ENCODE data around the gene TEX54. TPM values are rescaled to one million over a fixed set of nuclear protein-coding genes. Genes with fewer than 3 reads are reported as not detected.
A peak's percentile ranks its signal among the peaks of the same experiment; 100 is the strongest.

TEX54 gene
- total and polyA plus RNA-seq, 2 of the 13 experiments (the other 11 are each of a cell fraction or from before 2014, with no cell fraction given) = not detected

DNA sequence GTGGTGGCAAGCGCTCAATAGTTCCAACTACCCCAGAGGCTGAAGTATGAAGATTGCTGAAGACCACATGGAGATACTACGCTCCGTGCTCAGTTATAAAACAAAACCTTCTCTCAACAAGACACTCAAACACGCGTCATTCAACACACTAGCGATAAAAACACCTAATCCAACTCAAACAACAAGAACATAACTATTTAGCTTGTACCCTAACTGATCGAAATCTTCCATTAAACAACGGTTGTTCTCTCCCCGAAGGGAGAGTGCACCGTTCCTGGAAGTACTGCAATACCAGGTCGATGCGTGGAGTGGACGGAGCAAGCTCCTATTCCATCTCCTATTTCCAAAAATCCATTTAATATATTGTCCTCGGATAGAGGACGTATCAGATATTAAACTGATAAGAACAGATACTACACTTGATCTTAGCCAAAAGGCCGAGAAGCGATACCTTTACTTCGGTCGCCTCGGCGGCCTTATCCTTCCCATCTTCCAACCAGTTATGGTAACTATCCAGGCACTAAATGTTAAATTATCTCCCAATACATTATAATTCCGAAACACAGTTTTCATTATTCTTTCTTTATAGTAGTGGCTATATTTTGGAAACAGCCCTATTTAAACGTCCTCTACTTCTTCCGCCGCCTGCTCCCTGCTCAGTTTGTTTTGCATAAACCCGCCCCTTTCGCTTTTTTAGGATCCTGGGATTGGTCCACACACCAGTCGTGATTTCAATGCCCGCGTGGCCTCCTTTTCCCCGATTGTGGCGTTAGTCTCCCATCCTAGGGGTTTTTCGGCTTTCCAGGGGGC, 8.9 kb upstream of the TEX54 start (continued):
- TF ChIP-seq KDM5A (IDR thresholded peaks at IDR 0.05; ENCODE audit: borderline replicate concordance, low read length) (no peak; the same call in 1 of the 2 replicates), NAIF1 (CRISPR knock-in tag; IDR thresholded peaks at IDR 0.05; ENCODE audit: borderline replicate concordance) (peak; percentile 85), ZNF407 (CRISPR knock-in tag; IDR thresholded peaks at IDR 0.05; ENCODE audit: not compliant biosample characterization) (no peak), ZFP62 (CRISPR knock-in tag; IDR thresholded peaks at IDR 0.05) (peak; percentile 33; the same call in 1 of the 2 replicates), ZFAT (CRISPR knock-in tag; conservative IDR thresholded peaks at IDR 0.05) (no peak; the same call in 1 of the 2 replicates), ELF1 (CRISPR knock-in tag; IDR thresholded peaks at IDR 0.05) (peak; percentile 68), STAT6 (CRISPR knock-in tag; IDR thresholded peaks at IDR 0.05; ENCODE audit: borderline replicate concordance) (peak; percentile 92), ZNF207 (IDR thresholded peaks at IDR 0.05; ENCODE audit: borderline replicate concordance) (no peak), SUZ12 (IDR thresholded peaks at IDR 0.05; ENCODE audit: low read depth, low read length) (no peak), PLSCR1 (CRISPR knock-in tag; IDR thresholded peaks at IDR 0.05; ENCODE audit: borderline replicate concordance) (no peak), MYPOP (CRISPR knock-in tag; IDR thresholded peaks at IDR 0.05) (peak; percentile 91; the same call in 1 of the 2 replicates), ZNF160 (CRISPR knock-in tag; IDR thresholded peaks at IDR 0.05) (peak; percentile 95; the same call in 1 of the 2 replicates), SSRP1 (CRISPR knock-in tag; IDR thresholded peaks at IDR 0.05) (peak; percentile 93)
- TF ChIP-seq, protein P1, sequence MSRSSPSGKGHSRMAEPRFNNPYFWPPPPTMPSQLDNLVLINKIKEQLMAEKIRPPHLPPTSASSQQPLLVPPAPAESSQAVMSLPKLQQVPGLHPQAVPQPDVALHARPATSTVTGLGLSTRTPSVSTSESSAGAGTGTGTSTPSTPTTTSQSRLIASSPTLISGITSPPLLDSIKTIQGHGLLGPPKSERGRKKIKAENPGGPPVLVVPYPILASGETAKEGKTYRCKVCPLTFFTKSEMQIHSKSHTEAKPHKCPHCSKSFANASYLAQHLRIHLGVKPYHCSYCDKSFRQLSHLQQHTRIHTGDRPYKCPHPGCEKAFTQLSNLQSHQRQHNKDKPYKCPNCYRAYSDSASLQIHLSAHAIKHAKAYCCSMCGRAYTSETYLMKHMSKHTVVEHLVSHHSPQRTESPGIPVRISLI (CRISPR knock-in tag; IDR thresholded peaks at IDR 0.05; ENCODE audit: borderline replicate concordance) = peak; percentile 23; the same call in 1 of the 2 replicates
